HepG2 (cell line): Measurements from ENCODE around the gene KRT73. TPM values are rescaled to one million over a fixed set of nuclear protein-coding genes. Genes with fewer than 3 reads are reported as not detected.

Experiments used
- HNRNPK ChIP-seq: fragments of 200-400 bp; formaldehyde crosslinking; IDR thresholded peaks from 2 replicates; pipeline ENCODE4 v1.6.1; 2018; ENCODE audit warnings: low read length, low read depth, moderate library complexity, mild to moderate bottlenecking; ENCODE audit not compliant: poor library complexity, severe bottlenecking
- MEF2D ChIP-seq: sonication (generic); formaldehyde crosslinking; IDR thresholded peaks from 2 replicates; pipeline ENCODE4 v1.5.1; 2020; ENCODE audit warnings: mild to moderate bottlenecking, missing genetic modification reagents
- RBM39 ChIP-seq: fragments of 200-400 bp; formaldehyde crosslinking; IDR thresholded peaks from one replicate; pipeline ENCODE4 v1.6.1; 2018; ENCODE audit warnings: antibody characterized with exemption, mild to moderate bottlenecking, low read depth, low read length; ENCODE audit not compliant: poor library complexity, severe bottlenecking
- ZNF761 ChIP-seq: sonication (generic); formaldehyde crosslinking; conservative IDR thresholded peaks from 2 replicates; pipeline ENCODE4 v1.4.0; 2020; ENCODE audit warnings: mild to moderate bottlenecking, missing genetic modification reagents
- ZSCAN20 ChIP-seq: sonication (generic); formaldehyde crosslinking; IDR thresholded peaks from 2 replicates; pipeline ENCODE4 v1.4.0; 2020; ENCODE audit warnings: missing genetic modification reagents, mild to moderate bottlenecking, borderline replicate concordance
- polyA plus RNA-seq, 8 experiments: library from polyadenylated mRNA; depleted of rRNA in 3 of 8; stranded (reverse) in 7 of 8; unstranded in 1 of 8; fragments of >200 nt; fragmentation: Illumina TruSeq in 4 of 8; extraction: Trizol in 4 of 8; gene quantifications; 2 replicates each; pipeline versions ENCODE4 v1.2.1 to v1.2.3, GENCODE V29; 2011 to 2016; ENCODE audit warnings: low read depth in 4 of 8, missing spikeins in 1 of 8, mixed read lengths in 1 of 8; ENCODE audit not compliant: insufficient read depth in 1 of 8
- total RNA-seq, 5 experiments: library from RNA; depleted of rRNA; stranded (reverse); fragments of >200 nt; fragmentation: Illumina TruSeq; extraction: Trizol; gene quantifications; 2 replicates each; pipeline ENCODE4 v1.2.3, GENCODE V29; 2016; ENCODE audit warnings: low read depth in 1 of 5
- TF ChIP-seq, protein P1 (sequence below), 2 experiments: sonication (generic) in 1 of 2; formaldehyde crosslinking in 1 of 2; IDR thresholded peaks; 2 replicates each; pipeline versions ENCODE4 v1.5.1 to v1.6.1; 2011 to 2020; ENCODE audit warnings: borderline replicate concordance in 1 of 2, low read depth in 1 of 2, low read length in 1 of 2, mild to moderate bottlenecking in 1 of 2, missing genetic modification reagents in 1 of 2, moderate library complexity in 1 of 2
- TF ChIP-seq, protein P2 (sequence below): sonication (generic); formaldehyde crosslinking; IDR thresholded peaks from 2 replicates; pipeline ENCODE4 v1.8.1; 2023; ENCODE audit warnings: mild to moderate bottlenecking, moderate library complexity, missing genetic modification reagents

Gene KRT73
- total and polyA plus RNA-seq, 2 of the 13 experiments (the other 11 are each of a cell fraction or from before 2014, with no cell fraction given): not detected

DNA sequence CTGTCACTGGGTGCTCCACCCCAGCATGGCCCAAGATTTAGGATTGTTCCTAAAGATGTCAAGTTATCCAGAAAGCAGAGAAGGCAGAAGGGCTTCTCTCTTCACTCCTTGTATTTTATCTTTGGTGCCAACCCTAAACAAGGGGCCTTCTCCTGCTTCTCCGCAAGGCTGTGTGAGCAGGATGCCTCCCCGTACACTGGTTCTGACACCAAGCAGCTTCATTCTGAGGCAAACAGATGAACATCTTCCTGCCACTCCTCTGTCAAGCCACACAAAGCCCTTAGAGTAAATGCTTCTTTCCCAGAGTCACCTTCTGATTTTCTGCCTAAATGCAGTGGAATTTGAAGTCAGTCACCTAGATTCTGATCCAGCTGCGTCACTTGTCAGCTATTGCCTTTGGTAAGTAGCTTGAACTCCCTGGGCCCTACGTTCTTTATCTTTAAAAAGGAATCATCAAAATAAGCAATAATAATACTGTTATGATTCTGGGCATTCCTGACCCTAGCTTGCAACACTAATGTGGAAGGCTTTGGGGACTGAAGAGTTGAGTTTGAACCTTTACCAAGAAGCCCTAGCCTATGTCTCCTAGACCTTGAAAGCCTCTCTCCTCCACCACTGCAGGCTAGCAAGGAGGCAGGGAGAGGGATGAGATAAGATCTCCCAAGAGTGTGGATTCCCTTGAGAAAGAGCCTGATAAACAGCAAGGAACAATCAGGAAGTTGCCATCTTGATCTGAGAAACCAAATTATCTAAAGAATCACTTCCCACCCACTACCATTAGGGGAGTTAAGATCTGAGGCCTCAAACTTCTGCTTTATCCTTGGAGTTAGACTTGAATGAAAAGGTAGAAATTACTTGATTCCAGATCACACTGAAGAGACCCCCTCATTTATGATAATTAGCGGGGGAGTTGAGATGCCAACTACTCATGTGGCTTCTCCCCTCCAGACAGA lies 5.7 kb downstream of the KRT73 start (continued):
- TF ChIP-seq, protein P1, sequence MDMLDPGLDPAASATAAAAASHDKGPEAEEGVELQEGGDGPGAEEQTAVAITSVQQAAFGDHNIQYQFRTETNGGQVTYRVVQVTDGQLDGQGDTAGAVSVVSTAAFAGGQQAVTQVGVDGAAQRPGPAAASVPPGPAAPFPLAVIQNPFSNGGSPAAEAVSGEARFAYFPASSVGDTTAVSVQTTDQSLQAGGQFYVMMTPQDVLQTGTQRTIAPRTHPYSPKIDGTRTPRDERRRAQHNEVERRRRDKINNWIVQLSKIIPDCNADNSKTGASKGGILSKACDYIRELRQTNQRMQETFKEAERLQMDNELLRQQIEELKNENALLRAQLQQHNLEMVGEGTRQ (IDR thresholded peaks at IDR 0.05; ENCODE audit: low read depth, low read length): no peak
- TF ChIP-seq, protein P1 (CRISPR knock-in tag; IDR thresholded peaks at IDR 0.05; ENCODE audit: borderline replicate concordance): no peak
- TF ChIP-seq ZNF761 (CRISPR knock-in tag) (no peak), RBM39 (no peak), HNRNPK (no peak), MEF2D (CRISPR knock-in tag) (no peak), ZSCAN20 (CRISPR knock-in tag) (no peak)
- TF ChIP-seq, protein P2, sequence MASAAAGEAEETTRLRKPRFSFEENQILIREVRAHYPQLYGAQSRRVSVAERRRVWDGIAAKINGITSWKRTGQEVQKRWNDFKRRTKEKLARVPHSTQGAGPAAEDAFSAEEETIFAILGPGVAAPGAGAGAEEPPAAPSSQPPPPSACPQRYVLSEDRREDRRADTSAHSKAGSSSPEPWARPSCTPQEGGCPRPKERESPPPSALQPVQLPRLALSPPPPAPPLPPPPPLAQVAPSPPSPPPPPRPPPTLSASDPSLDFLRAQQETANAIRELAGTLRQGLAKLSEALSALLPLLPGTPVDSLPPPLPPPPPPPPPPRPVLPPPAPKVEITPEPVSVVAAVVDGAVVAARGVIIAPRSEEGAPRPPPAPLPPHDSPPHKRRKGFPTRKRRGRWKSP (CRISPR knock-in tag): no peak
